Fibroblast of pulmonary artery (primary cell): ENCODE measurements around the gene FGF11.

ENCODE experiments used
- DNase-seq: peaks from one replicate; pipeline ENCODE4 v3.0.0-alpha.2; 2010; ENCODE audit warnings: low read depth
- H3K4me3 ChIP-seq: replicated peaks from 2 replicates; pipeline ENCODE4 v1.5.1; 2011; ENCODE audit warnings: low read depth, mild to moderate bottlenecking, control low read depth, low read length, moderate library complexity
- TF ChIP-seq, protein P1 (sequence below): IDR thresholded peaks from 2 replicates; pipeline ENCODE4 v1.5.1; 2011; ENCODE audit warnings: mild to moderate bottlenecking, control low read depth, low read length, inconsistent platforms; ENCODE audit errors: missing control alignments

The FGF11 gene

GRCh38 chr17:7429722-7430121 is 9.6 kb upstream of the FGF11 start:
- TF ChIP-seq, protein P1, sequence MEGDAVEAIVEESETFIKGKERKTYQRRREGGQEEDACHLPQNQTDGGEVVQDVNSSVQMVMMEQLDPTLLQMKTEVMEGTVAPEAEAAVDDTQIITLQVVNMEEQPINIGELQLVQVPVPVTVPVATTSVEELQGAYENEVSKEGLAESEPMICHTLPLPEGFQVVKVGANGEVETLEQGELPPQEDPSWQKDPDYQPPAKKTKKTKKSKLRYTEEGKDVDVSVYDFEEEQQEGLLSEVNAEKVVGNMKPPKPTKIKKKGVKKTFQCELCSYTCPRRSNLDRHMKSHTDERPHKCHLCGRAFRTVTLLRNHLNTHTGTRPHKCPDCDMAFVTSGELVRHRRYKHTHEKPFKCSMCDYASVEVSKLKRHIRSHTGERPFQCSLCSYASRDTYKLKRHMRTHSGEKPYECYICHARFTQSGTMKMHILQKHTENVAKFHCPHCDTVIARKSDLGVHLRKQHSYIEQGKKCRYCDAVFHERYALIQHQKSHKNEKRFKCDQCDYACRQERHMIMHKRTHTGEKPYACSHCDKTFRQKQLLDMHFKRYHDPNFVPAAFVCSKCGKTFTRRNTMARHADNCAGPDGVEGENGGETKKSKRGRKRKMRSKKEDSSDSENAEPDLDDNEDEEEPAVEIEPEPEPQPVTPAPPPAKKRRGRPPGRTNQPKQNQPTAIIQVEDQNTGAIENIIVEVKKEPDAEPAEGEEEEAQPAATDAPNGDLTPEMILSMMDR: no peak
- no peak for DNase-seq
- no peak overlapping the region for H3K4me3 ChIP-seq

- no peak overlapping the region for H3K4me3 ChIP-seq
- TF ChIP-seq, protein P1: no peak
- DNase-seq: no peak
Observed at GRCh38 chr17:7431231-7431630, 8.1 kb upstream of the FGF11 start.

DNA sequence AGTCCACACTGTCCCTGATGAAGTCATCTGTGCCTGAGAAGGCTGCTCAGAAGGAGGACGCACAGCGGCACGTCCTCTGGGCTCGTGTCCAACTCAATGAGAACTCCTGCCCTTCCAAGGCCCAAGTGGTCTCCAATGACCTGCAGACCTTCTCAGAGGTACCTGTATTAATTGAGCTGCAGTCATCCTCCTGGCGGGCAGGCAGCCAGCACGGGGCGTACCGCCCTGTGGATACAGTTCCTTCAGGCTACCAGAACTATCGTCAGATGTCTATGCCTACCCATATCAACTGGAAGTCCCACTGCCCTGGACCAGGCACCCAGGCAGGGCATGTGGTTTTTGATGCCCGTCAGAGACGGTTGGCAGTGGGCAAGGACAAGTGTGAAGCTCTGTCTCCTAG is 7.0 kb upstream of the FGF11 start:
- H3K4me3 ChIP-seq: no peak overlapping the region
- TF ChIP-seq, protein P1: no peak
- no peak for DNase-seq

DNA sequence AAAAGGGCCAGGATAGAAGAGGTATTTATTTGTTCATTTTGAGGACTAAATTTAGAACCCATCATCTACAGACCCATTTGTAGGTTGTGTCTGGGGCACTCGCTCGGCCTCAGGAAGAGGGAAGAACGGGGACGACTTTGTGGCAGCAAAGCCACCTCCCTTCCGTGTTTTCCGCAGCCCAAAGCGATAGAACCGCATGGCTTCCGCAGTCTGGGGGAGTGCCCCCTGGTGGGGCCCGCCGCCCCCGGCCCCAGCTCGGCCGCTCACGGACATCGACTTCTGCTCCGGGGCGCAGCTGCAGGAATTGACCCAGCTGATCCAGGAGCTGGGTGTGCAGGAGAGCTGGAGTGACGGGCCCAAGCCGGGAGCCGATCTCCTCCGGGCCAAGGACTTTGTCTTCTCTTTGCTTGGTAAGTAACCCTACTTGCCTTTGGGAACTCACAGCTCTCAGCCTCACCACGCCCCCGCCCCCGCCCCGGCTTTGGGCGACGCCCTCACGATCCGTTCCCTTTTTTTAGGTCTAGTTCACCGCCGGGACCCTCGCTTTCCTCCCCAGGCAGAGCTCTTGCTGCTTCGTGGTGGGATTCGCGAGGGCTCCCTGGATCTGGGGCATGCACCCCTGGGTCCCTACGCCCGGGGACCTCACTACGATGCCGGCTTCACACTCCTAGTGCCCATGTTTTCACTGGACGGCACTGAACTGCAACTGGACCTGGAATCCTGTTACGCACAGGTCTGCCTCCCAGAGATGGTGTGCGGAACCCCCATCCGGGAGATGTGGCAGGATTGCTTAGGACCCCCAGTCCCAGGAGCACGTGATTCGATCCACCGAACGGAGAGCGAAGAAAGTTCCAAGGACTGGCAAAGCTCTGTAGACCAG is 3.4 kb upstream of the FGF11 start:
- DNase-seq: no peak
- peak overlapping the region; percentile 52 for H3K4me3 ChIP-seq
- TF ChIP-seq, protein P1: no peak

- H3K4me3 ChIP-seq: peak overlapping the region; percentile 25
- peak; percentile 78 for DNase-seq
- TF ChIP-seq, protein P1: peak; percentile 33
Observed at GRCh38 chr17:7436556-7437368, 2.5 kb upstream of the FGF11 start.

- DNase-seq: no peak
- peak overlapping the region; percentile 24 for H3K4me3 ChIP-seq
- TF ChIP-seq, protein P1: no peak
Observed at GRCh38 chr17:7437369-7437863, 1.9 kb upstream of the FGF11 start.
